Mesenchymal stem cell (in vitro differentiated cells and primary cell): ENCODE results near the gene AAK1.

Experiments
- DNase-seq: peaks from one replicate; pipeline ENCODE4 v3.0.0-alpha.2; 2013
- H2AFZ ChIP-seq: one replicate; pipeline ENCODE4 v1.6.1; 2013; ENCODE audit warnings: low read depth, mild to moderate bottlenecking, control low read depth, inconsistent platforms, low read length, moderate library complexity
- H2AK5ac ChIP-seq: 2 replicates; pipeline ENCODE4 v1.6.1; 2013; ENCODE audit warnings: low read length, moderate library complexity, mild to moderate bottlenecking, inconsistent platforms; ENCODE audit not compliant: severe bottlenecking
- H2BK120ac ChIP-seq: one replicate; pipeline ENCODE4 v1.6.1; 2013; ENCODE audit warnings: low read depth, mild to moderate bottlenecking, inconsistent platforms, low read length, moderate library complexity
- H2BK12ac ChIP-seq, 2 experiments: one replicate each; pipeline ENCODE4 v1.6.1; 2013; ENCODE audit warnings: inconsistent platforms in 2 of 2, low read length in 2 of 2, mild to moderate bottlenecking in 2 of 2, moderate library complexity in 2 of 2, control low read depth in 1 of 2
- H2BK15ac ChIP-seq: one replicate; pipeline ENCODE4 v1.6.1; 2013; ENCODE audit warnings: mild to moderate bottlenecking, low read depth, inconsistent platforms; ENCODE audit not compliant: poor library complexity, severe bottlenecking
- H2BK5ac ChIP-seq: 2 replicates; pipeline ENCODE4 v1.6.1; 2013; ENCODE audit warnings: low read depth, mild to moderate bottlenecking, low read length, control low read depth, inconsistent platforms; ENCODE audit not compliant: poor library complexity, severe bottlenecking
- H3K14ac ChIP-seq, 2 experiments: one replicate each; pipeline ENCODE4 v1.6.1; 2013; ENCODE audit warnings: inconsistent platforms in 2 of 2, low read length in 2 of 2, control low read depth in 1 of 2, mild to moderate bottlenecking in 1 of 2, moderate library complexity in 1 of 2
- H3K18ac ChIP-seq, 2 experiments: one replicate each; pipeline ENCODE4 v1.6.1; 2013; ENCODE audit warnings: inconsistent platforms in 2 of 2, low read length in 2 of 2, control low read depth in 1 of 2, low read depth in 1 of 2, mild to moderate bottlenecking in 1 of 2
- H3K23ac ChIP-seq, 2 experiments: one replicate each; pipeline ENCODE4 v1.6.1; 2013; ENCODE audit warnings: inconsistent platforms in 2 of 2, low read length in 2 of 2, mild to moderate bottlenecking in 2 of 2, moderate library complexity in 2 of 2, control low read depth in 1 of 2
- H3K27ac ChIP-seq: 2 replicates; pipeline ENCODE4 v1.5.1; 2013; ENCODE audit warnings: mild to moderate bottlenecking, moderate library complexity, low read length, control low read depth, inconsistent platforms; ENCODE audit not compliant: poor library complexity, severe bottlenecking
- H3K27me3 ChIP-seq, 2 experiments: 2 replicates each; pipeline versions ENCODE4 v1.6.1 to v1.7.0; 2013; ENCODE audit warnings: low read length in 2 of 2, mild to moderate bottlenecking in 2 of 2, moderate library complexity in 2 of 2, control low read depth in 1 of 2, inconsistent platforms in 1 of 2; ENCODE audit not compliant: control insufficient read depth in 1 of 2, insufficient read depth in 1 of 2
- H3K36me3 ChIP-seq, 2 experiments: 2 replicates each; pipeline versions ENCODE4 v1.6.1 to v1.7.0; 2013; ENCODE audit warnings: low read length in 2 of 2, control low read depth in 1 of 2, inconsistent platforms in 1 of 2, low read depth in 1 of 2, mild to moderate bottlenecking in 1 of 2; ENCODE audit not compliant: insufficient read depth in 2 of 2, control insufficient read depth in 1 of 2
- H3K4ac ChIP-seq, 2 experiments: one replicate each; pipeline ENCODE4 v1.6.1; 2013; ENCODE audit warnings: inconsistent platforms in 2 of 2, low read length in 2 of 2, mild to moderate bottlenecking in 2 of 2, moderate library complexity in 2 of 2, control low read depth in 1 of 2, low read depth in 1 of 2
- H3K4me1 ChIP-seq: 2 replicates; pipeline ENCODE4 v1.6.1; 2013; ENCODE audit warnings: low read depth, low read length, control low read depth; ENCODE audit not compliant: control insufficient read depth, insufficient read depth
- H3K4me2 ChIP-seq: 2 replicates; pipeline ENCODE4 v1.6.1; 2013; ENCODE audit warnings: low read length, mild to moderate bottlenecking, inconsistent platforms; ENCODE audit not compliant: poor library complexity, severe bottlenecking
- H3K4me3 ChIP-seq, 2 experiments: 2 replicates each; pipeline versions ENCODE4 v1.5.1 to v1.7.0; 2013; ENCODE audit warnings: low read length in 2 of 2, mild to moderate bottlenecking in 2 of 2, control low read depth in 1 of 2, low read depth in 1 of 2; ENCODE audit not compliant: insufficient read depth in 1 of 2
- H3K79me1 ChIP-seq: replicated peaks from 2 replicates; pipeline ENCODE4 v1.6.1; 2013; ENCODE audit warnings: mild to moderate bottlenecking, control low read depth, low read length, inconsistent platforms; ENCODE audit not compliant: poor library complexity, severe bottlenecking
- H3K9ac ChIP-seq: 2 replicates; pipeline ENCODE4 v1.7.0; 2013; ENCODE audit warnings: mild to moderate bottlenecking, low read length, moderate library complexity
- H3K9me3 ChIP-seq: 2 replicates; pipeline ENCODE4 v1.7.0; 2013; ENCODE audit warnings: mild to moderate bottlenecking, low read length; ENCODE audit not compliant: control insufficient read depth
- H4K8ac ChIP-seq: one replicate; pipeline ENCODE4 v1.6.1; 2013; ENCODE audit warnings: inconsistent platforms, mild to moderate bottlenecking, low read length, moderate library complexity
- H4K91ac ChIP-seq: one replicate; pipeline ENCODE4 v1.6.1; 2013; ENCODE audit warnings: mild to moderate bottlenecking, low read length, inconsistent platforms
- WGBS: methylation state at CpG from one replicate; pipeline ENCODE4 v1.1.7; 2013; ENCODE audit warnings: mixed read lengths; 5-methylcytosine and 5-hydroxymethylcytosine counted together

AAK1 gene

DNA sequence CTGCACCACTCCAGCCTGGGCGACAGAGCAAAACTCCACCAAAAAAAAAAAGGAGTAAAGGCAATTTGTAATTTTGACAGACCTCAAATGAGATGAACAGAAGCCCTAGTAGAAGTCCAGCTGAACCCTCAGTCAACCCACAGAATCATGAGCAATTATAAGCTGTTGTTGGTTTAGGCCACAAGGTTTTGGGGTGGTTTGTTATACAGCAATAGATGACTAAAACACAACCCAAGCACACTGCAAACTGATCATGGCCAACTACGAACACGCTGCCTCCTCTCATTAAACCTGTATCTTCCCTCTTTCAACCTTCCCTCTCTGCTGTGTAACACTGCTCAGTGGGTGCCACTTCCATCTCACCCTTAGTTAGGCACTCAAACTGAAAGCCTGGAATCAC is 22.1 kb downstream of the AAK1 start:
- H3K4ac ChIP-seq, result no peak overlapping the region
- peak overlapping the region in 1 of 2 experiments; percentile 10 for H2BK12ac ChIP-seq
- peaks cover 16% of the 10 kb centered on the region for H3K79me1 ChIP-seq
- no peak overlapping the region for H4K8ac ChIP-seq
- H3K9ac ChIP-seq, result no peak overlapping the region
- WGBS, result 80% methylated on average over 3 of the region's 3 CpGs
- no peak overlapping the region for H2BK120ac ChIP-seq
- no peak overlapping the region for H2BK15ac ChIP-seq
- no peak overlapping the region for H2AFZ ChIP-seq
- no peak overlapping the region for H3K23ac ChIP-seq
- H3K14ac ChIP-seq, result no peak overlapping the region
- no peak overlapping the region for H3K27ac ChIP-seq
- H3K9me3 ChIP-seq, result no peaks in the 10 kb centered on the region
- peaks cover 11% of the 10 kb centered on the region for H3K4me1 ChIP-seq
- H3K4me2 ChIP-seq, result no peak overlapping the region
- DNase-seq, result no peak
- H3K36me3 ChIP-seq, result peaks cover 0 to 8% of the 10 kb centered on the region in 2 experiments
- H4K91ac ChIP-seq, result no peak overlapping the region
- no peak overlapping the region for H2BK5ac ChIP-seq
- no peak overlapping the region for H3K4me3 ChIP-seq
- no peak overlapping the region for H3K18ac ChIP-seq
- no peak overlapping the region for H2AK5ac ChIP-seq
- no peaks in the 10 kb centered on the region for H3K27me3 ChIP-seq

DNA sequence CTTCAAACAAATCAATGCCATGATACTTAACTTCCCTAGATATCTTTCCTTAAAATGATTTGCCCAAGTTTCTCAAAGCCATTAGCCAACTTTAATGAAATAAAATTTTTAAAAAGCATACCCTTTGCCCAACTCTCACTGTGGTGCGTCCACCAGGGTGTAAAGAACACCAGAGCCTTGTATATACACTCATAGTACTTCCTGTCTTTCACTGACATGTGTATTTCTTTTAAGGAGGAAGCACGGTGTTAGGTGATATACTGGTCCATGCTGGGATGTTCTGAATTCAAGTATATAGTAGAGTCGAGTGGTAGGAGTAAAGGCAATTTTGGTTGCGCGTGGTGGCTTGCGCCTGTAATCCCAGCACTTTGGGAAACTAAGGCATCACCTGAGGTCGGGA is 22.7 kb downstream of the AAK1 start:
- Histone ChIP-seq H2BK12ac (no peak overlapping the region), H3K27ac (no peak overlapping the region), H3K4me2 (no peak overlapping the region), H3K27me3 (no peaks in the 10 kb centered on the region), H3K18ac (no peak overlapping the region), H2BK120ac (no peak overlapping the region), H3K4me3 (no peak overlapping the region), H4K8ac (no peak overlapping the region), H3K23ac (no peak overlapping the region), H2BK5ac (no peak overlapping the region), H3K36me3 (peaks cover 0 to 8% of the 10 kb centered on the region in 2 experiments), H4K91ac (no peak overlapping the region), H3K9me3 (no peaks in the 10 kb centered on the region), H2BK15ac (no peak overlapping the region), H3K14ac (no peak overlapping the region), H3K79me1 (peaks cover 19% of the 10 kb centered on the region), H2AK5ac (no peak overlapping the region), H3K9ac (no peak overlapping the region), H2AFZ (no peak overlapping the region), H3K4me1 (peaks cover 12% of the 10 kb centered on the region), H3K4ac (no peak overlapping the region)
- 96% methylated on average over 6 of the region's 7 CpGs for WGBS
- DNase-seq, result no peak

DNA sequence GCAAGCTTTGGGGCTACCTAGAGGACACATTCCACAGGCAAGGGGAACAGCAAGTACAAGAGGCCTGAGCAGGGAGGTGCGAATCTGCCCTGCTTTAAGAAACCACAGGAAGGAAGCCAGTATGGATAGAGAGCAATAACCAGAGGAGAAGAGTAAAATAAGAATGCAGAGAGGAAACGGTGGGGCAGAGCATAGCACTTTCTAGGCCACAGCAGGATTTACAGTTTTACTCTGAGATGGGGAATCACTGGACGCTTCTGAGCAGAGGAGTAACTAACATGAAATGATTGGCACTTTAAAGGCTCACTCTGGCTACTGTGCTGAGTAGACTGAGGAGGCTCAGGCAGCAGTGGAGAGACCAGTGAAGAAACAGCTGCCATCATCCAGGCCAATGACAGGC is 23.8 kb downstream of the AAK1 start:
- Histone ChIP-seq H3K9ac (no peak overlapping the region), H2BK5ac (no peak overlapping the region), H3K4me1 (peaks cover 12% of the 10 kb centered on the region), H3K27ac (no peak overlapping the region), H3K4ac (no peak overlapping the region), H3K18ac (peak overlapping the region in 1 of 2 experiments; percentile 67), H3K27me3 (no peaks in the 10 kb centered on the region), H4K8ac (no peak overlapping the region), H2BK120ac (no peak overlapping the region), H2BK15ac (no peak overlapping the region), H3K36me3 (peaks cover under 1 to 8% of the 10 kb centered on the region in 2 experiments), H3K4me3 (no peak overlapping the region), H3K9me3 (no peaks in the 10 kb centered on the region), H2BK12ac (no peak overlapping the region), H3K79me1 (peaks cover 23% of the 10 kb centered on the region), H3K4me2 (no peak overlapping the region), H3K14ac (no peak overlapping the region), H2AK5ac (no peak overlapping the region), H3K23ac (no peak overlapping the region), H2AFZ (no peak overlapping the region), H4K91ac (no peak overlapping the region)
- DNase-seq, result no peak
- WGBS, result 53% methylated on average over 3 of the region's 3 CpGs

DNA sequence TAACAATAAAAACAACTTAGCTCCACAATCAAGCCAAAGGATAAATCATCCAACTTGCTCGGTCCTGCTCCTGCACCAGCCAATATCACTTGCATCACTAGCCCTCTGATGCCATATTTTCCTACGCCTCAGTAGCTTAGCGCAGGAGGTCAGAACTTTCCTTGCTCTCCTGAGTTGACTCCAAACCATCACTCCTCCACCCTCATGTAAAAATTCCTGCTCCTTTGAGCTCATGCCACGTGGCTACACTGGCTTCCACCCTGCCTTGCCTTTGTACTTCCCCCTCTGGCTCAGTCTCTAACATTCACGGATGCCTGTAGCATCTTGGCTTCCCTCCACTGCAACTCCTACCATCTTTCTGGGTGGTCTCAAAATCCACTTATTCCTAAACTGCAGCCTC is 25.2 kb downstream of the AAK1 start:
- Histone ChIP-seq H3K27ac (no peak overlapping the region), H3K27me3 (no peaks in the 10 kb centered on the region), H3K9ac (no peak overlapping the region), H2AFZ (no peak overlapping the region), H3K36me3 (peaks cover 11% of the 10 kb centered on the region in 2 experiments), H2AK5ac (no peak overlapping the region), H3K18ac (no peak overlapping the region), H3K14ac (no peak overlapping the region), H3K4me1 (peaks cover 12% of the 10 kb centered on the region), H2BK5ac (no peak overlapping the region), H2BK15ac (no peak overlapping the region), H3K4me3 (no peak overlapping the region), H3K4me2 (no peak overlapping the region), H3K9me3 (no peaks in the 10 kb centered on the region), H2BK120ac (no peak overlapping the region), H4K8ac (no peak overlapping the region), H3K79me1 (peaks cover 33% of the 10 kb centered on the region), H3K4ac (no peak overlapping the region), H2BK12ac (no peak overlapping the region), H3K23ac (no peak overlapping the region), H4K91ac (no peak overlapping the region)
- DNase-seq, result no peak
- WGBS, result 90% methylated on average over 5 of the region's 5 CpGs
